HT1080 (cell line): Measurements from ENCODE around the gene IL20RB. TPM values are rescaled to one million over a fixed set of nuclear protein-coding genes. Genes with fewer than 3 reads are reported as not detected.

Experiments used
- DNase-seq: peaks from one replicate; pipeline ENCODE4 v3.0.0-alpha.2; 2015; ENCODE audit warnings: low read depth
- polyA plus RNA-seq, 2 experiments: library from polyadenylated mRNA; depleted of rRNA; stranded (reverse); fragments of >200 nt; gene quantifications; 2 replicates each; pipeline ENCODE4 v1.2.3, GENCODE V29; 2015
- total RNA-seq: library from RNA; depleted of rRNA; stranded (reverse); fragments of >200 nt; shearing (Covaris generic); gene quantifications from 2 replicates; pipeline ENCODE4 v1.2.3, GENCODE V29; 2014; rRNA removed

The IL20RB gene, protein sequence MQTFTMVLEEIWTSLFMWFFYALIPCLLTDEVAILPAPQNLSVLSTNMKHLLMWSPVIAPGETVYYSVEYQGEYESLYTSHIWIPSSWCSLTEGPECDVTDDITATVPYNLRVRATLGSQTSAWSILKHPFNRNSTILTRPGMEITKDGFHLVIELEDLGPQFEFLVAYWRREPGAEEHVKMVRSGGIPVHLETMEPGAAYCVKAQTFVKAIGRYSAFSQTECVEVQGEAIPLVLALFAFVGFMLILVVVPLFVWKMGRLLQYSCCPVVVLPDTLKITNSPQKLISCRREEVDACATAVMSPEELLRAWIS
- 1.1 TPM in 2 replicates for total RNA-seq
- polyA plus RNA-seq (2015; cell fraction: cytosol; rRNA removed), result 1.3 and 1.6 TPM in 2 replicates
- polyA plus RNA-seq (2015; cell fraction: nucleus; rRNA removed), result 3.5 and 4.1 TPM in 2 replicates

- DNase-seq, result peak; percentile 32
These were observed at the start of gene IL20RB for GRCh38 chr3:136957751-136958288. Gene IL20RB (plus strand): TSS chr3:136957983. CDS start chr3:136958114, 131 bp downstream.

GRCh38 chr3:136908297-136908696 is 49.5 kb upstream of the IL20RB start:
- no peak for DNase-seq

DNA sequence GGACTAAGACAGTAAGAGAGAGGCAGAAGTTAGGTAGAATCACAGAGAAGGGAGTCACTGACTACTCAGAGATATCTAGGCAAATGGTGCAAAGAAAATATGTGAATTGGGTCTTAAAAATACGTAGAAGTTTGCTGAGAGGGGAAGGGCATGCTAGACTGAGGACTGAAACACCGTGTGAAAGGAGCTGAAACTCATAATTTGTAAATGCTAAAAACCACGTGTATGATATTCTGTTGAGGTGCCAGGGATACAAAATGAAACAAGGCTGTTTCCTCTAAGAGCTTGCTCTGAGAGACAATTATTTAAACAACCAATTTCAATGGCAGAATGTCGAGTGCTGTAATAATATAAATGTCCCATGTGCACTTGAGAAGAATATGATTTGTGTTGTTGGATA is 48.6 kb upstream of the IL20RB start:
- no peak for DNase-seq

- DNase-seq, result no peak
These were observed 47.1 kb upstream of the IL20RB start for GRCh38 chr3:136910697-136911096.

DNA sequence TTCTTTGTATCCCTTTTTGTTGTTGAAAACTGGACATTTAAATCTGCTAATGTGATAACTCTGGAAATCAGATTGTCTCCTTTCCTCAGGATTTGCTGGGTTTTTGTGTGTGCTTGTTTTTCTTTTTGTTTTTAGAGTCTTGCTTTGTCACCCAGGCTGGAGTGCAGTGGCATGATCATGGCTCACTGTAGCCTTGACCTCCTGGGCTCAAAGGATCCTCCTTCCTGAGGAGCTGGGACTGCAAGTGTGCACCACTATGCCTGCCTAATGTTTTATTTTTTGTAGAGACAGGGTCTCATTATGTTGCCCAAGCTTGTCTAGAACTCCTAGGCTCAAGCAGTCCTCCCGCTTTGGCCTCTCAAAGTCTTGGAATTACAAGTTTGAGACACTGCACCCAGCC is 44.6 kb upstream of the IL20RB start:
- DNase-seq, result no peak

DNA sequence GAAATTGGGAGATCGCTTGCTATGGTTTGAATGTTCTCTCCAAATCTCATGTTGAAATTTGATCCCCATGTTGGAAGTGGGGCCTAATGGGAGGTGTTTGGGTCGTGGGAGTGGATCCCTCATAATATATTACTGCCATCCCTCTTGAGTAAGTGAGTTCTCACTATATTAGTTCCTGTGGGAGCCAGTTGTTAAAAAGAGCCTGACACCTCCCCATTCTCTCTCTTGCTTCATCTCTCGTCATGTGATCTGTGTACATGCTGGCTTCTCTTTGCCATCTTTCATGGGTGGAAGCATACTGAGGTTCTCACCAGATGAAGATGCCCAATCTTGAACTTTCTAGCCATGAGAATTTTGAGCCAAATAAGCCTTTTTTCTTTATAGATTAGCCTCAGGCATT is 43.0 kb upstream of the IL20RB start:
- DNase-seq, result no peak

GRCh38 chr3:136916223-136916622 is 41.6 kb upstream of the IL20RB start:
- no peak for DNase-seq

GRCh38 chr3:136919799-136920580 is 37.8 kb upstream of the IL20RB start:
- peak; percentile 23 for DNase-seq

DNA sequence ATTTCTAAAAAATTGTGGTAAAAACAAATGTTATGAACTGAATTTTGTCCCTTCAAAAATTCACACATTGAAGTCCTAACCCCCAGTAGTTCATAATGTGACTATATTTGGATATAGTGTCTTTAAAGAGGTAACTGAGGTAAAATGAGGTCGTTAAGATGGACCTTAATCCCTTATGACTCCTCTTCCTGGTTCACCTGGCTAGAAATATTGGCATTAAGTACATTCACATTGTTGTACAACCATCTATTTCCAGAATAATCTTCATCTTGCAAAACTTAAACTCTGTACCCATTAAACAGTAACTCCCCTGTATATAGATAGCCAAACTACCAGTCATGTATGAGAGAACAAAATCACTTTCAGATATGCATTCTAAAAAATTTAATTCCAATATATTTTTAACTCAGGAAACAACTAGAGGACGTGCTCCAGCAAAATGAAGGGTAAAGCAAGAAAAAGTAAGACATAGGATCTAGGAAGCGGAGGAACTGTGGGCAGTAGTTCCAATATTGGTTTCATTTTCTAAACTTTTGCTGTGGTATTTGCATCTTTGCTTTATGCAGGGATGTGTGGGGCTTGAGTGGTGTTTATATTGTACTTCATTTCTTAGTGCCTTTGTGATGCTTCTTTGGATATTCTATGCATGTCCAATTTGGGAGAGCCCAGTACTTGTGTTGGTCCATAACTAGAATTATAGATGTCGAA is 36.7 kb upstream of the IL20RB start:
- no peak for DNase-seq

DNA sequence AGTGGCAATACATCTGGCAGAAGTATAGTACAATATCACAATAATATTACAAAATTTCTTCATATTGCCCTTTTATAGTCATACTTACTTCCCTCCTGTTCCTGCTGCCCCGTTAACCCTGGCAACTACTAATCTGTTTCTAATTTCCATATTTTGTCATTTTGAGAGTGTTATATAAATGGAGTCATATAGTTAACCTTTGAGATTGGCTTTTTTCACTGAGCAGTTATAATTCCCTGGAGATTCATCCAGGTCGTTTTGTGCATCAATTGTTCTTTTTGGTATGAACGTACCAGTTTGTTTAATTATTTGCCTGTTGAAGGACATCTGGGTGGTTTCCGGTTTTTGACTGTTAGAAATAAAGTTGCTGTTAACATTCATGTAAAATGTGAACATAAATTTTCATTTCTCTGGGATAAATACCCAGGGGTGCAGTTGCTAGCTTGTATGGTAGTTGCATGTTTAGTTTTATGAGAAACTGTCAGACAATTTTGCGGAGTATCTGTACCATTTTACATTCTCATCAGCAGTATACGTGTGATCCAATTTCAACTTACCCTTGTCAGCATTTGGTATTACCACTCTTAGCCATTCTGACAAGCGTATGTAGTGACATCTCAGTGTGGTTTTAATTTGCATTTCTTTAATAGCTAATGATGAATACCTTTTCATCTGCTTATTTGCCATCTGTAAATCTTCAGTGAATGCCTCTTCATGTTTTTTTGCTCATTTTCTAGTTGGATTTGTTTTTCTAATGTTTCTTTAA is 32.2 kb upstream of the IL20RB start:
- DNase-seq, result no peak

DNA sequence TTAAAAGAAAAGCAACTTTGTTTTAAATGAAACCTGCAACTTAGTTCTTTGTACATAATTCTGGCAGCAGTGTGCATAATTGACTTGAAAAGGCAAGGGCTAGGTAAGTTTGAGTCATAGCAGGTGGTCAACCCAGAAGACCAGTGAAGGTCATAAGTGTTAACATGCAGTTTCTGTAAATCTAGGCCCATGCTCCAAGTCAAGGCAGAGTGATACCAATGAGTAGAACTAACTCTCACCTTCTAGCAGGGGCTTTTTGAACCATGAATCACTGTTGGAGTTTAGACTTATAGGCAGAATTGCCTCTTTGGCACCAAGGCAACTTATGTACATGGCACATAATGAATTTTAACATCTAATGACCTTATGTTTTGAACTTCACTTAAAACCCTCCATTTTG is 29.5 kb upstream of the IL20RB start:
- no peak for DNase-seq

DNA sequence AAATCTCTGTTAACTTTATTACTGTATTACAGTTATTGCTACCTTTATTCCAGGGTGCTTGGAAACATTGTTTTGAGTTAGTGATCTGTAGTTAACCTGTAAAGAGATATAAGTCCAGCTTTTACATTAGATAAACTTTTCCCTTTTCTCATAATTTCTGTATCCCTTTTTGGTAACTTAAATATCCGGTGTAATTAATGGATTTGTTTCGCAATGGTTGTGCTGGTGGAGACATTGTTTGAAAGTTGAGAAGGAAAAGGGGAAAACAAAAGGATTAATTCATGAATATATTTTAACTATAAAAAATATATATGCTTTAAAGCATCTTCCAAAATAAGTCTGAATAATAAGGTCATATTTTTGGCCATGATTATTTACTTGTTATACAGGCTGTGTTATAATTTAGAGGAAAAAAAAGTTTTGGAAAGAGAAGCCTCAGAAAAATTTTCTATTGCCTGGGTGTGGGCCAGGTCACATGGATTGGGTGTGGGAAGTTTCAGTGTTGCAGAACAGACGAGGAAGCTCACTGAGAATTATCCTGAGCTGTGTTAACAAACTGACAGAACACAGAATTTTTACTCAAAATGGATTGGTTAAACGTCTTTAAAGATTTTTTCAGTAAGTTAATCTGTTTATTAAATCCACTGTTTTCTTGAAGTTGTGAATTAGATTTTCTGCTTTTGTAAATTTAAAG is 27.7 kb upstream of the IL20RB start:
- DNase-seq, result no peak

GRCh38 chr3:136931606-136932005 is 26.2 kb upstream of the IL20RB start:
- no peak for DNase-seq

DNA sequence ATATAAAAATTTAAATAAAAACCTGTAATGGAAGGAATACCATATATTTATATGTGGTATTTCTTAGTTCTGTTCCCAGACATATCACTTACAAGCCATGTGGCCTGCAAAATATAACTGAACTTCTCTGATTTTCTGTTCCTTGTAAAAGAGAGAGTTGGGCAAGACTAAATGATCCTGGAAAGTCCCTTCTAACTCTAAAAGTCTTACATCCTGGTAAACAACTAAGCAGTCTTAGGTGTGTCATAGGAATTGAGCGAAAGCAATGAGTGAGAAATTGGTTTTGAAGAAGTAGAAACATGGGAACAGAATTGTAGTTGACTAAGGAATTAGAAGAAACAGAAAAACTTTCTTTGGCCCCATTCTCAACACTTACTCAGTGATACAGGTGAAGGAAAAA is 25.3 kb upstream of the IL20RB start:
- DNase-seq, result no peak

- DNase-seq, result no peak
These were observed 24.6 kb upstream of the IL20RB start for GRCh38 chr3:136932978-136933772.

GRCh38 chr3:136937175-136937574 is 20.6 kb upstream of the IL20RB start:
- no peak for DNase-seq

DNA sequence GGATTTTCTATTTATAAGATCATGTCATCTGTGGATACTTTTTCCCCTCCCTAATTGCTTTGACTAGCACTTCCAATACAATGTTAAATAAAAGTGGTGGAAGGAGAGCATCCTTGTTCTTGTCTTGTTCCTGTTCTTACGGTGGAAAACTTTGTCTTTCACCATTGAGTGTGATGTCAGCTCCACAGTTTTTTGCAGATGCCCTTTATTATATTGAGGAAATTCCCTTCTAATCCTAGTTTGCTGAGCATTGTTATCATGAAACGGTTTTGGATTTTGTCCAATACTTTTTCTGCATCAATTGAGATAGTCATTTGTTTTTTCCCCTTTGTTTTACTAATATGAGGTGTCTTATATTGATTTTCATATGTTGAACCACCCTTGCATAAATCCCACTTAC is 19.9 kb upstream of the IL20RB start:
- no peak for DNase-seq

DNA sequence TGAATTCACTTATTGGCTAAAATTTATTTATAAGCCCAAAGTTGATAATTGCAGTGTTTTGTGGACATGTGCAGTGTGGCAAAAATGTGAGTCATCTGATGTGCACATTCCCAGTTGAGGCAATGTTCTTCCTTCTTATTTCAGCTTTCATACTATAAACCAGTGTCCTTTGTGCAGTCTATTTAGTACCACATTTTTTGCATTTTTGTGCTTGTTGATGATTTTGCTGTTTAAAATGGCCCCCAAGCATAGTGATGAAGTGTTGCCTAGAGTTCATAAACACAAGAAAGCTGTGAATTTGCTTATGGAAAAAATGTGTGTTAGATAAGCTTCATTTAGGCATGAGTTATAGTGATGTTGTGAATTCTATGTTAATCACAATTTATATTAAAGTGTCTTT is 19.4 kb upstream of the IL20RB start:
- peak; percentile 33 for DNase-seq

- DNase-seq, result no peak
These were observed 18.3 kb upstream of the IL20RB start for GRCh38 chr3:136939489-136939888.
